Liver (tissue), 9 donors: ENCODE results near the gene OR2M5. TPM values are rescaled to one million over a fixed set of nuclear protein-coding genes. Genes with fewer than 3 reads are reported as not detected.

Experiments
- DNase-seq: peaks from one replicate; pipeline ENCODE4 v3.0.0-alpha.2; 2017; ENCODE audit warnings: low spot score
- H3K27ac ChIP-seq, 2 donors: one replicate each; pipeline ENCODE4 v1.7.0; 2013; ENCODE audit warnings: inconsistent platforms in 2 of 2, low read length in 2 of 2, control low read depth in 1 of 2, low read depth in 1 of 2, mild to moderate bottlenecking in 1 of 2
- H3K27me3 ChIP-seq, 4 donors: one replicate each; pipeline versions ENCODE4 v1.6.1 to v1.7.0; 2013; ENCODE audit warnings: low read length in 3 of 4, inconsistent platforms in 1 of 4, mild to moderate bottlenecking in 1 of 4, moderate library complexity in 1 of 4; ENCODE audit not compliant: control insufficient read depth in 4 of 4, insufficient read depth in 4 of 4
- H3K36me3 ChIP-seq, 4 donors: one replicate each; pipeline versions ENCODE4 v1.6.1 to v1.7.0; 2013; ENCODE audit warnings: low read length in 3 of 4, mild to moderate bottlenecking in 3 of 4, low read depth in 1 of 4, moderate library complexity in 1 of 4; ENCODE audit not compliant: control insufficient read depth in 4 of 4, insufficient read depth in 3 of 4
- H3K4me1 ChIP-seq, 4 donors: one replicate each; pipeline versions ENCODE4 v1.6.1 to v1.7.0; 2013; ENCODE audit warnings: low read length in 3 of 4, mild to moderate bottlenecking in 3 of 4, moderate library complexity in 1 of 4; ENCODE audit not compliant: control insufficient read depth in 4 of 4, insufficient read depth in 4 of 4
- H3K4me3 ChIP-seq, 3 donors: one replicate each; pipeline versions ENCODE4 v1.6.1 to v1.7.0; 2013; ENCODE audit warnings: low read length in 3 of 3, control low read depth in 1 of 3, low read depth in 1 of 3, mild to moderate bottlenecking in 1 of 3
- H3K9ac ChIP-seq, 2 donors: one replicate each; pipeline ENCODE4 v1.7.0; 2013; ENCODE audit warnings: low read length in 2 of 2, mild to moderate bottlenecking in 2 of 2, moderate library complexity in 2 of 2, control low read depth in 1 of 2, low read depth in 1 of 2
- H3K9me3 ChIP-seq, 4 donors: one replicate each; pipeline versions ENCODE4 v1.6.1 to v1.7.0; 2013; ENCODE audit warnings: low read length in 3 of 4; ENCODE audit not compliant: control insufficient read depth in 4 of 4
- ATF3 ChIP-seq: IDR thresholded peaks from 2 replicates; pipeline ENCODE4 v1.6.1; 2016; ENCODE audit warnings: antibody characterized with exemption
- CTCF ChIP-seq: fragments of 150-350 bp; IDR thresholded peaks from 2 replicates; pipeline ENCODE4 v1.5.1; 2017; ENCODE audit warnings: improper control_type of control experiment, low read depth, low read length; ENCODE audit not compliant: missing input control
- FOXA1 ChIP-seq: IDR thresholded peaks from 2 replicates; pipeline ENCODE4 v1.6.1; 2016; ENCODE audit warnings: antibody characterized with exemption
- FOXA2 ChIP-seq: IDR thresholded peaks from 2 replicates; pipeline ENCODE4 v1.6.1; 2016; ENCODE audit warnings: antibody characterized with exemption
- GABPA ChIP-seq, 2 donors: IDR thresholded peaks in 1 of 2; conservative IDR thresholded peaks in 1 of 2; 2 replicates each; pipeline ENCODE4 v1.6.1; 2016; ENCODE audit warnings: antibody characterized with exemption in 2 of 2, mild to moderate bottlenecking in 1 of 2, moderate library complexity in 1 of 2
- HNF4A ChIP-seq, 2 donors: conservative IDR thresholded peaks; 2 replicates each; pipeline ENCODE4 v1.6.1; 2016; ENCODE audit warnings: antibody characterized with exemption in 2 of 2, mild to moderate bottlenecking in 2 of 2
- HNF4G ChIP-seq: IDR thresholded peaks from 2 replicates; pipeline ENCODE4 v1.6.1; 2016; ENCODE audit warnings: antibody characterized with exemption
- JUND ChIP-seq, 2 donors: IDR thresholded peaks; 2 replicates each; pipeline ENCODE4 v1.6.1; 2016; ENCODE audit warnings: antibody characterized with exemption in 2 of 2
- RAD21 ChIP-seq, 2 donors: IDR thresholded peaks; 2 replicates each; pipeline ENCODE4 v1.6.1; 2016; ENCODE audit warnings: antibody characterized with exemption in 2 of 2, mild to moderate bottlenecking in 2 of 2
- REST ChIP-seq: IDR thresholded peaks from 2 replicates; pipeline ENCODE4 v1.6.1; 2016; ENCODE audit warnings: antibody characterized with exemption, mild to moderate bottlenecking
- RXRA ChIP-seq, 2 donors: IDR thresholded peaks; 2 replicates each; pipeline ENCODE4 v1.6.1; 2017 to 2018; ENCODE audit warnings: antibody characterized with exemption in 2 of 2, mild to moderate bottlenecking in 1 of 2
- SP1 ChIP-seq: IDR thresholded peaks from 2 replicates; pipeline ENCODE4 v1.6.1; 2018; ENCODE audit warnings: antibody characterized with exemption, mild to moderate bottlenecking
- TAF1 ChIP-seq: conservative IDR thresholded peaks from 2 replicates; pipeline ENCODE4 v1.6.1; 2016; ENCODE audit warnings: antibody characterized with exemption, mild to moderate bottlenecking
- WGBS: extraction: QIAGEN DNeasy Blood & Tissue Kit; methylation state at CpG from one replicate; pipeline ENCODE4 v1.1.7; 2013; 5-methylcytosine and 5-hydroxymethylcytosine counted together
- polyA plus RNA-seq, 2 donors: library from polyadenylated mRNA; stranded (reverse) in 1 of 2; unstranded in 1 of 2; fragments of 200-250 nt in 1 of 2; fragments of >200 nt in 1 of 2; fragmentation: Nextera tagmentation in 1 of 2; extraction: Ambion mirVana in 1 of 2; gene quantifications; one replicate each; pipeline versions ENCODE4 v1.2.1 to v1.2.3, GENCODE V29; 2013 to 2015
- total RNA-seq, 2 donors: library from RNA; depleted of rRNA; stranded (reverse); fragments of >200 nt; gene quantifications; one replicate each; pipeline ENCODE4 v1.2.3, GENCODE V29; 2014
- TF ChIP-seq, protein P1 (sequence below): IDR thresholded peaks from 2 replicates; pipeline ENCODE4 v1.6.1; 2016; ENCODE audit warnings: antibody characterized with exemption
- TF ChIP-seq, protein P2 (sequence below): IDR thresholded peaks from 2 replicates; pipeline ENCODE4 v1.6.1; 2016; ENCODE audit warnings: antibody characterized with exemption
- donor health status: healthy.
- donor health status: healthy.
- donor health status: healthy.
- donor health status: healthy.
- donor health status: healthy.

OR2M5 gene, protein sequence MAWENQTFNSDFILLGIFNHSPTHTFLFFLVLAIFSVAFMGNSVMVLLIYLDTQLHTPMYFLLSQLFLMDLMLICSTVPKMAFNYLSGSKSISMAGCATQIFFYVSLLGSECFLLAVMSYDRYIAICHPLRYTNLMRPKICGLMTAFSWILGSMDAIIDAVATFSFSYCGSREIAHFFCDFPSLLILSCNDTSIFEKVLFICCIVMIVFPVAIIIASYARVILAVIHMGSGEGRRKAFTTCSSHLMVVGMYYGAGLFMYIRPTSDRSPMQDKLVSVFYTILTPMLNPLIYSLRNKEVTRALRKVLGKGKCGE
- total RNA-seq (not detected), polyA plus RNA-seq (not detected)

DNA sequence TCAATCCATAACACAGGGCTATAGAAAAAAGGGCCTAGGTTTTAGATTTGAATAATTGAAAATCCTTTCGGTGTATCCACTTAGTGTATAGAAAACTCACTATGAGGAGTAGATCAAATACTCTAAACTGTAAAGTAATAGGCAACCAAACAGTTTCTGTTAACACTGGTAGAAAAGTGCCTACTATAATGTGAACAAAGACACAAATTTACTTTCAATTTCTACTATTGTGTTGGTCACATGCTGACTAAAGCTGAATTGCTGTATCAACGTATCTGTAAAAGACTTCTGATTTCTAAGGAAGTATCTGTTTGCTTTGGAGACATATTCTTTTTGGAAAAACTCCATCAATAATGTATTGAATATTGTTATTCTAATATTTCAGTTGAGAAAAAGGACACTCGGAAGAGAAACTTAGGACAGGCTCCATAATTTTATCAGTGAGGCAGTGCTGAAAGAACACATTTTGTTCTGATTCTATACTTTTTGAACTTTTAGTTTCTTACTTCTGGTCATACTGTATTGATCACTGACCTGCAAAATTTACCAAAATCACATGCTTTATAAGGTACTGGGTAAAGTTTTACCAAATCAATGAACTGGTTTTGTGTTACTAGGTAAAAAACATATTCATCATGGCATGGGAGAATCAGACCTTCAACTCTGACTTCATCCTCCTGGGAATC, at the start of gene OR2M5:
TSS of gene OR2M5 (plus strand) at position 636 of the 686 bp plus-strand sequence. CDS start at position 636, 0 bp downstream.
- no peaks in the 10 kb centered on the region for H3K4me1 ChIP-seq
- TF ChIP-seq HNF4G: no peak
- TF ChIP-seq, protein P1, sequence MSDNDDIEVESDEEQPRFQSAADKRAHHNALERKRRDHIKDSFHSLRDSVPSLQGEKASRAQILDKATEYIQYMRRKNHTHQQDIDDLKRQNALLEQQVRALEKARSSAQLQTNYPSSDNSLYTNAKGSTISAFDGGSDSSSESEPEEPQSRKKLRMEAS: no peak
- TF ChIP-seq FOXA2: no peak
- no peak for TF ChIP-seq RXRA (IDR thresholded peaks at IDR 0.05)
- TF ChIP-seq ATF3: no peak
- TF ChIP-seq, protein P2, sequence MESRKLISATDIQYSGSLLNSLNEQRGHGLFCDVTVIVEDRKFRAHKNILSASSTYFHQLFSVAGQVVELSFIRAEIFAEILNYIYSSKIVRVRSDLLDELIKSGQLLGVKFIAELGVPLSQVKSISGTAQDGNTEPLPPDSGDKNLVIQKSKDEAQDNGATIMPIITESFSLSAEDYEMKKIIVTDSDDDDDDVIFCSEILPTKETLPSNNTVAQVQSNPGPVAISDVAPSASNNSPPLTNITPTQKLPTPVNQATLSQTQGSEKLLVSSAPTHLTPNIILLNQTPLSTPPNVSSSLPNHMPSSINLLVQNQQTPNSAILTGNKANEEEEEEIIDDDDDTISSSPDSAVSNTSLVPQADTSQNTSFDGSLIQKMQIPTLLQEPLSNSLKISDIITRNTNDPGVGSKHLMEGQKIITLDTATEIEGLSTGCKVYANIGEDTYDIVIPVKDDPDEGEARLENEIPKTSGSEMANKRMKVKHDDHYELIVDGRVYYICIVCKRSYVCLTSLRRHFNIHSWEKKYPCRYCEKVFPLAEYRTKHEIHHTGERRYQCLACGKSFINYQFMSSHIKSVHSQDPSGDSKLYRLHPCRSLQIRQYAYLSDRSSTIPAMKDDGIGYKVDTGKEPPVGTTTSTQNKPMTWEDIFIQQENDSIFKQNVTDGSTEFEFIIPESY: no peak
- no peak for TF ChIP-seq JUND (IDR thresholded peaks at IDR 0.05)
- no peak for TF ChIP-seq RAD21 (IDR thresholded peaks at IDR 0.05)
- no peak for TF ChIP-seq HNF4A (conservative IDR thresholded peaks at IDR 0.05)
- no peak for TF ChIP-seq GABPA (IDR thresholded peaks at IDR 0.05 in 1 of 2, conservative IDR thresholded peaks at IDR 0.05 in 1 of 2)
- TF ChIP-seq CTCF: no peak
- TF ChIP-seq REST: no peak
- TF ChIP-seq SP1: no peak
- no peak for TF ChIP-seq FOXA1
- TF ChIP-seq TAF1: no peak
- H3K9me3 ChIP-seq: no peaks in the 10 kb centered on the region
- DNase-seq: no peak
- no peak within 1 kb of the TSS for H3K4me3 ChIP-seq
- H3K9ac ChIP-seq: no peak within 1 kb of the TSS
- H3K27ac ChIP-seq: no peak within 1 kb of the TSS
- WGBS: 74% methylated on average over 3 of the region's 3 CpGs
- no peaks in the 10 kb centered on the region for H3K36me3 ChIP-seq
- H3K27me3 ChIP-seq: no peaks in the 10 kb centered on the region
